ENCODE data around the gene KNDC1. TPM values are rescaled to one million over a fixed set of nuclear protein-coding genes. Genes with fewer than 3 reads are reported as not detected.

KNDC1 gene
- total RNA-seq (2012; rRNA removed) (0.18 and 0.56 TPM in 2 replicates), polyA plus RNA-seq (2012; rRNA removed) (1.1 TPM in 2 replicates), Bru-seq, nascent RNA (percentile 38 among the genes with signal in this experiment), BruChase-seq, experiment 1, labeled RNA remaining after a 6-hour chase (percentile 41 among the genes with signal in this experiment), BruChase-seq, experiment 2, labeled RNA remaining after a 2-hour chase (percentile 47 among the genes with signal in this experiment)
- 0.48 and 1.4 TPM in 2 replicates for polyA plus RNA-seq (2012; cell fraction: cytosol; rRNA removed)
- polyA plus RNA-seq (2012; cell fraction: nucleus; rRNA removed; ENCODE audit: low replicate concordance): 1.9 and 4.0 TPM in 2 replicates
- long read RNA-seq, full-length matches to known transcripts: 2 of 8 reads
- long read RNA-seq, partial matches to known transcripts: 4 of 8 reads
- long read RNA-seq, other reads (novel, unspliced or antisense): 2 of 8 reads

GRCh38 chr10:133159950-133160825, at the start of gene KNDC1:
Gene KNDC1, plus strand, starts transcription at chr10:133160219. Its CDS starts 249 bp downstream, at chr10:133160468.
- Histone ChIP-seq H3K4me2 (ENCODE audit: low read depth, low read length) (peak within 1 kb of the TSS; percentile 81), H3K27ac (ENCODE audit: insufficient read depth, low read length) (no peak within 1 kb of the TSS; the same call in 1 of the 2 replicates), H2AFZ (replicated peaks; ENCODE audit: low read length, poor library complexity) (peak within 1 kb of the TSS; percentile 87), H2AK9ac (replicated peaks; ENCODE audit: low read depth, low read length, poor library complexity) (peak within 1 kb of the TSS; percentile 37), H3K56ac (ENCODE audit: extremely low read depth, insufficient read depth, low read length) (no peak within 1 kb of the TSS; the same call in 1 of the 2 replicates), H3K9me3 (ENCODE audit: control insufficient read depth, insufficient read depth, low read length) (no peaks in the 10 kb centered on the region), H4K5ac (ENCODE audit: low read depth, low read length) (no peak within 1 kb of the TSS), H3K14ac (replicated peaks; ENCODE audit: low read depth, low read length) (no peak within 1 kb of the TSS), H3K23ac (ENCODE audit: low read depth, low read length) (no peak within 1 kb of the TSS), H2AK5ac (ENCODE audit: low read depth, low read length) (no peak within 1 kb of the TSS), H3K18ac (ENCODE audit: low read depth, low read length) (no peak within 1 kb of the TSS; the same call in 1 of the 2 replicates), H3K9ac (ENCODE audit: low read depth, low read length) (peak within 1 kb of the TSS; percentile 73), H4K91ac (ENCODE audit: insufficient read depth, low read depth, low read length) (no peak within 1 kb of the TSS), H2BK5ac (ENCODE audit: low read depth, low read length, poor library complexity, severe bottlenecking) (no peak within 1 kb of the TSS), H3K79me1 (ENCODE audit: low read depth in 1 of 2, low read length in 2 of 2) (no peaks in the 10 kb centered on the region), H2BK120ac (ENCODE audit: low read depth, low read length) (no peak within 1 kb of the TSS), H3K4me1 (ENCODE audit: control insufficient read depth, insufficient read depth, low read length) (peaks cover 15% of the 10 kb centered on the region; the same call in 1 of the 2 replicates), H3K27me3 (ENCODE audit: control insufficient read depth, insufficient read depth, low read length) (no peaks in the 10 kb centered on the region; the same call in 1 of the 2 replicates), H3K4ac (ENCODE audit: low read depth, low read length) (no peak within 1 kb of the TSS), H4K8ac (ENCODE audit: low read depth in 2 of 2, low read length in 2 of 2) (no peak within 1 kb of the TSS), H2BK20ac (ENCODE audit: low read depth, low read length) (no peak within 1 kb of the TSS), H3K36me3 (ENCODE audit: control insufficient read depth, insufficient read depth, low read length) (peaks cover 3% of the 10 kb centered on the region; the same call in 1 of the 2 replicates), H3K4me3 (ENCODE audit: insufficient read depth, low read depth, low read length) (peak within 1 kb of the TSS; percentile 76), H3K9me1 (ENCODE audit: insufficient read depth, low read length) (no peaks in the 10 kb centered on the region), H4K20me1 (ENCODE audit: insufficient read depth, low read length) (no peaks in the 10 kb centered on the region), H2BK15ac (ENCODE audit: low read depth, low read length) (no peak within 1 kb of the TSS)
- BruUV-seq (replicated peaks): no TSS peak
- 3% methylated on average over 41 of the region's 108 CpGs; no CpG with 5 or more reads in 1 of the 2 experiments for WGBS, 2 experiments (ENCODE audit: extremely low coverage in 2 of 2, insufficient read length in 1 of 2)
- ATAC-seq (ENCODE audit: low read depth) (peak; percentile 85), DNase-seq (peak; percentile 17)
- in situ Hi-C loops (cut with MboI; ENCODE audit: low sequenced_read_pairs): no loop called here
- ChIA-PET CTCF (no interaction called here), POLR2A (ENCODE audit: unreplicated experiment) (no interaction called here)
- dilution Hi-C loops (cut with HindIII; ENCODE audit: low sequenced_read_pairs, unreplicated experiment): no loop called here
- TF ChIP-seq USF2 (IDR thresholded peaks at IDR 0.05; ENCODE audit: low read depth, low read length) (no peak), POLR2A (IDR thresholded peaks at IDR 0.05; ENCODE audit: low read depth, low read length) (no peak), CTCF (conservative IDR thresholded peaks at IDR 0.05; ENCODE audit: low read depth, low read length) (no peak), NFE2L2 (IDR thresholded peaks at IDR 0.05; ENCODE audit: low read depth, low read length) (no peak), CHD1 (IDR thresholded peaks at IDR 0.05; ENCODE audit: low read depth, low read length) (no peak), FOS (IDR thresholded peaks at IDR 0.05; ENCODE audit: low read depth, low read length) (no peak), SMC3 (IDR thresholded peaks at IDR 0.05; ENCODE audit: low read depth, low read length) (no peak), MXI1 (IDR thresholded peaks at IDR 0.05; ENCODE audit: borderline replicate concordance, low read depth, low read length) (no peak)
- intact Hi-C loops (cut with micrococcal nuclease): loop anchor here (2.0 kb wide), 1 partner anchor 149 kb away; the partner anchor contains the start of genes TUBGCP2 and ZNF511
